H9 (cell line): ENCODE results near the gene PDZRN4. TPM values are rescaled to one million over a fixed set of nuclear protein-coding genes. Genes with fewer than 3 reads are reported as not detected.

Experiments
- DNase-seq: peaks from one replicate; pipeline ENCODE4 v3.0.0-alpha.2; 2017
- H2AFZ ChIP-seq: one replicate; pipeline ENCODE4 v1.6.1; 2013; ENCODE audit warnings: mild to moderate bottlenecking, low read length, control low read depth, moderate library complexity
- H2AK5ac ChIP-seq: 2 replicates; pipeline ENCODE4 v1.6.1; 2013; ENCODE audit warnings: low read length, control low read depth, mixed read lengths; ENCODE audit not compliant: insufficient read length
- H2BK120ac ChIP-seq: one replicate; pipeline ENCODE4 v1.6.1; 2013; ENCODE audit warnings: low read depth, mild to moderate bottlenecking, low read length, control low read depth, inconsistent platforms; ENCODE audit not compliant: poor library complexity, severe bottlenecking
- H2BK12ac ChIP-seq: 2 replicates; pipeline ENCODE4 v1.6.1; 2013; ENCODE audit warnings: low read length, control low read depth, mixed read lengths, low read depth; ENCODE audit not compliant: insufficient read length
- H2BK15ac ChIP-seq: 2 replicates; pipeline ENCODE4 v1.6.1; 2013; ENCODE audit warnings: low read depth, low read length, control low read depth
- H2BK20ac ChIP-seq: one replicate; pipeline ENCODE4 v1.6.1; 2013; ENCODE audit warnings: low read depth, mild to moderate bottlenecking, low read length, control low read depth, inconsistent platforms; ENCODE audit not compliant: poor library complexity, severe bottlenecking
- H2BK5ac ChIP-seq: 2 replicates; pipeline ENCODE4 v1.6.1; 2013; ENCODE audit warnings: low read length, control low read depth, mixed read lengths; ENCODE audit not compliant: insufficient read length
- H3K14ac ChIP-seq: 2 replicates; pipeline ENCODE4 v1.6.1; 2013; ENCODE audit warnings: low read length, control low read depth; ENCODE audit not compliant: insufficient read depth
- H3K18ac ChIP-seq: 2 replicates; pipeline ENCODE4 v1.6.1; 2013; ENCODE audit warnings: low read depth, mild to moderate bottlenecking, mixed read lengths, low read length, control low read depth; ENCODE audit not compliant: insufficient read length
- H3K23ac ChIP-seq: 2 replicates; pipeline ENCODE4 v1.6.1; 2013; ENCODE audit warnings: low read length, control low read depth, mixed read lengths, low read depth; ENCODE audit not compliant: insufficient read length
- H3K23me2 ChIP-seq: 2 replicates; pipeline ENCODE4 v1.6.1; 2013; ENCODE audit warnings: low read depth, mild to moderate bottlenecking, mixed read lengths, low read length, control low read depth; ENCODE audit not compliant: insufficient read length, poor library complexity, severe bottlenecking
- H3K27ac ChIP-seq: 2 replicates; pipeline ENCODE4 v1.5.1; 2013; ENCODE audit warnings: low read length, control low read depth, mixed read lengths, low read depth; ENCODE audit not compliant: insufficient read length
- H3K27me3 ChIP-seq: 2 replicates; pipeline ENCODE4 v1.6.1; 2013; ENCODE audit warnings: low read length, control low read depth, inconsistent platforms; ENCODE audit not compliant: insufficient read depth
- H3K4ac ChIP-seq: 2 replicates; pipeline ENCODE4 v1.6.1; 2013; ENCODE audit warnings: low read depth, mild to moderate bottlenecking, control low read depth, inconsistent platforms, low read length, moderate library complexity
- H3K4me1 ChIP-seq: 2 replicates; pipeline ENCODE4 v1.6.1; 2013; ENCODE audit warnings: low read length, control low read depth, inconsistent platforms; ENCODE audit not compliant: insufficient read depth
- H3K4me2 ChIP-seq: 2 replicates; pipeline ENCODE4 v1.6.1; 2013; ENCODE audit warnings: low read length, control low read depth, mixed read lengths; ENCODE audit not compliant: insufficient read length, insufficient read depth
- H3K56ac ChIP-seq: 2 replicates; pipeline ENCODE4 v1.6.1; 2013; ENCODE audit warnings: low read depth, mild to moderate bottlenecking, mixed read lengths, low read length, control low read depth; ENCODE audit not compliant: insufficient read length
- H3K79me1 ChIP-seq: 2 replicates; pipeline ENCODE4 v1.6.1; 2013; ENCODE audit warnings: low read depth, mild to moderate bottlenecking, moderate library complexity, low read length, control low read depth, inconsistent platforms; ENCODE audit not compliant: insufficient read depth, poor library complexity, severe bottlenecking
- H3K79me2 ChIP-seq: 2 replicates; pipeline ENCODE4 v1.6.1; 2013; ENCODE audit warnings: low read length, control low read depth, inconsistent platforms; ENCODE audit not compliant: insufficient read depth
- H3K9ac ChIP-seq: 2 replicates; pipeline ENCODE4 v1.6.1; 2013; ENCODE audit warnings: low read length, control low read depth, mixed read lengths; ENCODE audit not compliant: insufficient read length; ENCODE audit errors: extremely low read depth
- H3K9me3 ChIP-seq: one replicate; pipeline ENCODE4 v1.6.1; 2013; ENCODE audit warnings: low read depth, low read length, inconsistent platforms; ENCODE audit not compliant: control insufficient read depth
- H3T11ph ChIP-seq: one replicate; pipeline ENCODE4 v1.6.1; 2013; ENCODE audit warnings: mild to moderate bottlenecking, low read length, control low read depth, inconsistent platforms
- H4K20me1 ChIP-seq: one replicate; pipeline ENCODE4 v1.6.1; 2013; ENCODE audit not compliant: control insufficient read depth, insufficient read length, insufficient read depth
- H4K5ac ChIP-seq: 2 replicates; pipeline ENCODE4 v1.6.1; 2013; ENCODE audit warnings: low read depth, mild to moderate bottlenecking, mixed read lengths, low read length, control low read depth; ENCODE audit not compliant: insufficient read length
- H4K8ac ChIP-seq: replicated peaks from 2 replicates; pipeline ENCODE4 v1.6.1; 2013; ENCODE audit warnings: low read length, control low read depth, mixed read lengths, low read depth; ENCODE audit not compliant: insufficient read length
- H4K91ac ChIP-seq: 2 replicates; pipeline ENCODE4 v1.6.1; 2013; ENCODE audit warnings: low read depth, mild to moderate bottlenecking, moderate library complexity, mixed read lengths, low read length, control low read depth; ENCODE audit not compliant: insufficient read length
- H3K27ac Mint-ChIP-seq, 3 experiments: 2 replicates in 2 of 3; 3 replicates in 1 of 3; pipeline ENCODE4 v1.8.0; 2020 to 2021; ENCODE audit warnings: mixed read lengths in 3 of 3, mild to moderate bottlenecking in 1 of 3, moderate library complexity in 1 of 3
- H3K27me3 Mint-ChIP-seq: 2 replicates; pipeline ENCODE4 v1.8.0; 2021; ENCODE audit warnings: low read depth, mild to moderate bottlenecking, moderate library complexity, mixed read lengths
- H3K36me3 Mint-ChIP-seq, 3 experiments: 2 replicates in 2 of 3; 3 replicates in 1 of 3; pipeline ENCODE4 v1.8.0; 2020 to 2021; ENCODE audit warnings: low read depth in 3 of 3, mixed read lengths in 3 of 3; ENCODE audit not compliant: insufficient read depth in 1 of 3
- H3K4me1 Mint-ChIP-seq, 2 experiments: 2 replicates each; pipeline ENCODE4 v1.8.0; 2020; ENCODE audit warnings: mixed read lengths in 2 of 2
- H3K4me3 Mint-ChIP-seq, 2 experiments: 2 replicates in 1 of 2; 3 replicates in 1 of 2; pipeline ENCODE4 v1.8.0; 2020 to 2021; ENCODE audit warnings: mild to moderate bottlenecking in 2 of 2, mixed read lengths in 2 of 2, moderate library complexity in 1 of 2
- H3K9me3 Mint-ChIP-seq, 2 experiments: 2 replicates in 1 of 2; 3 replicates in 1 of 2; pipeline ENCODE4 v1.8.0; 2020; ENCODE audit warnings: mild to moderate bottlenecking in 2 of 2, mixed read lengths in 2 of 2, moderate library complexity in 1 of 2
- WGBS: extraction: QIAGEN DNeasy Blood & Tissue Kit; methylation state at CpG from one replicate; pipeline ENCODE4 v1.1.7; 2013; ENCODE audit warnings: missing lambda C conversion rate, low lambda C conversion rate, mixed read lengths; ENCODE audit not compliant: insufficient read length; ENCODE audit errors: extremely low coverage; 5-methylcytosine and 5-hydroxymethylcytosine counted together
- total RNA-seq: library from RNA; stranded (reverse); gene quantifications from 2 replicates; pipeline ENCODE4 v1.2.1, GENCODE V29; 2021
- TF ChIP-seq, protein P1 (sequence below): fragments of 200-600 bp; sonication (generic); conservative IDR thresholded peaks from 3 replicates; pipeline ENCODE4 v1.8.0; 2021; ENCODE audit warnings: antibody characterized with exemption, mild to moderate bottlenecking

Gene PDZRN4
- total RNA-seq, 1 experiment from 2014 or later: not detected

DNA sequence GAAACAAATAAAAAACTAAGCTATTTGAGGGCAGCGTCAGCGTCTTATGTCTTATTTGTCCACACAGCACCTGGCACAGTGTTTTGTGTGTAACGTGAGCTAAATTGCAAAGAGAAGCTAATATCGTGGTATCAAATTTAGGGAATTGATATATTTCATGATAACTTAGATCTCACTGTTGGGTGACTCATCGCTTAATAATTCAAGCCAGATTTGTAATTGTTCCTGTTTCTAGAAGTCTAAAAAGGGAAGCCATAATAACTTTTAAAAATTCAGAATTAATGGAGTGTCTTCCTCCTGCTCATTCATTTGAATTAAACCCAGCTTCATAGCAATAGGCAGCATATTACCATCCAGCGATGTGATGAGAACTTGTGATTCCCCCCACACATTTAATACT is 214.7 kb downstream of the PDZRN4 start:
- H4K5ac ChIP-seq: no peak overlapping the region
- no peak overlapping the region for H3K4me3 Mint-ChIP-seq
- peaks cover 8 to 17% (median 10%) of the 10 kb centered on the region in 3 experiments for H3K36me3 Mint-ChIP-seq
- H3K18ac ChIP-seq: no peak overlapping the region
- H2AFZ ChIP-seq: no peak overlapping the region
- no peak overlapping the region for H2AK5ac ChIP-seq
- no CpG with 5 or more reads among the region's 6 CpGs for WGBS
- no peak overlapping the region for H2BK120ac ChIP-seq
- H3K4me2 ChIP-seq: no peak overlapping the region
- no peaks in the 10 kb centered on the region for H3K27me3 ChIP-seq
- H2BK20ac ChIP-seq: no peak overlapping the region
- no peak overlapping the region for H3K27ac ChIP-seq
- H3K4me1 ChIP-seq: no peaks in the 10 kb centered on the region
- H3K4me1 Mint-ChIP-seq: peaks cover 12 to 14% of the 10 kb centered on the region in 2 experiments
- H3K9me3 Mint-ChIP-seq: peaks cover 16% of the 10 kb centered on the region in 2 experiments
- no peaks in the 10 kb centered on the region for H3K79me1 ChIP-seq
- TF ChIP-seq, protein P1, sequence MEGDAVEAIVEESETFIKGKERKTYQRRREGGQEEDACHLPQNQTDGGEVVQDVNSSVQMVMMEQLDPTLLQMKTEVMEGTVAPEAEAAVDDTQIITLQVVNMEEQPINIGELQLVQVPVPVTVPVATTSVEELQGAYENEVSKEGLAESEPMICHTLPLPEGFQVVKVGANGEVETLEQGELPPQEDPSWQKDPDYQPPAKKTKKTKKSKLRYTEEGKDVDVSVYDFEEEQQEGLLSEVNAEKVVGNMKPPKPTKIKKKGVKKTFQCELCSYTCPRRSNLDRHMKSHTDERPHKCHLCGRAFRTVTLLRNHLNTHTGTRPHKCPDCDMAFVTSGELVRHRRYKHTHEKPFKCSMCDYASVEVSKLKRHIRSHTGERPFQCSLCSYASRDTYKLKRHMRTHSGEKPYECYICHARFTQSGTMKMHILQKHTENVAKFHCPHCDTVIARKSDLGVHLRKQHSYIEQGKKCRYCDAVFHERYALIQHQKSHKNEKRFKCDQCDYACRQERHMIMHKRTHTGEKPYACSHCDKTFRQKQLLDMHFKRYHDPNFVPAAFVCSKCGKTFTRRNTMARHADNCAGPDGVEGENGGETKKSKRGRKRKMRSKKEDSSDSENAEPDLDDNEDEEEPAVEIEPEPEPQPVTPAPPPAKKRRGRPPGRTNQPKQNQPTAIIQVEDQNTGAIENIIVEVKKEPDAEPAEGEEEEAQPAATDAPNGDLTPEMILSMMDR: no peak
- no peak overlapping the region for H3K14ac ChIP-seq
- H3K23me2 ChIP-seq: no peaks in the 10 kb centered on the region
- H3K9me3 ChIP-seq: no peaks in the 10 kb centered on the region
- H2BK15ac ChIP-seq: no peak overlapping the region
- H2BK5ac ChIP-seq: no peak overlapping the region
- H3K9ac ChIP-seq: no peak overlapping the region
- H3K27ac Mint-ChIP-seq: 0 out of 7 replicates have a peak overlapping the region, but pooled peaks of 1 of the 3 experiments have one; percentile 31
- H2BK12ac ChIP-seq: no peak overlapping the region
- no peak overlapping the region for H4K91ac ChIP-seq
- no peaks in the 10 kb centered on the region for H4K20me1 ChIP-seq
- H3K56ac ChIP-seq: no peak overlapping the region
- no peak overlapping the region for H3K4ac ChIP-seq
- no peaks in the 10 kb centered on the region for H3K27me3 Mint-ChIP-seq
- H4K8ac ChIP-seq: no peak overlapping the region
- DNase-seq: no peak
- no peak overlapping the region for H3T11ph ChIP-seq
- no peak overlapping the region for H3K23ac ChIP-seq
- H3K79me2 ChIP-seq: no peaks in the 10 kb centered on the region
